ENCODE data around the gene RELN.

GRCh38 chr7:103541947-103542346 is 447.5 kb downstream of the RELN start:
- TF ChIP-seq CTCF (IDR thresholded peaks at IDR 0.05; ENCODE audit: poor library complexity) (no peak), EZH2 (IDR thresholded peaks at IDR 0.05; ENCODE audit: borderline replicate concordance) (no peak), EZH2phosphoT487 (IDR thresholded peaks at IDR 0.05; ENCODE audit: low read depth, severe bottlenecking, unreplicated experiment) (no peak)

Measured in hepatocyte (in vitro differentiated cells).